ENCODE measurements around the gene PRKCE. TPM values are rescaled to one million over a fixed set of nuclear protein-coding genes. Genes with fewer than 3 reads are reported as not detected.

The PRKCE gene
- total and polyA plus RNA-seq, 2 experiments from 2014 or later: 9.6 to 11.9 TPM

- no peak overlapping the region for H2AFZ ChIP-seq
- H4K20me1 ChIP-seq (ENCODE audit: insufficient read depth, poor library complexity, severe bottlenecking): no peaks in the 10 kb centered on the region
- 77% methylated on average over 4 of the region's 4 CpGs for WGBS (ENCODE audit: low lambda C conversion rate, missing lambda C conversion rate)
- no peaks in the 10 kb centered on the region for H3K27me3 ChIP-seq
- H3K4me1 ChIP-seq (ENCODE audit: insufficient read depth): peaks cover 17% of the 10 kb centered on the region
- H3K27ac ChIP-seq: no peak overlapping the region
- H3K4me2 ChIP-seq: no peak overlapping the region
- TF ChIP-seq CTCF (IDR thresholded peaks at IDR 0.05; ENCODE audit: poor library complexity) (no peak), EZH2phosphoT487 (IDR thresholded peaks at IDR 0.05; ENCODE audit: low read depth, severe bottlenecking, unreplicated experiment) (no peak), EZH2 (IDR thresholded peaks at IDR 0.05; ENCODE audit: borderline replicate concordance) (no peak)
- no peak for DNase-seq (ENCODE audit: low spot score)
- no peaks in the 10 kb centered on the region for H3K9me2 ChIP-seq (replicated peaks; ENCODE audit: insufficient read depth)
- H3K36me3 ChIP-seq (replicated peaks; ENCODE audit: insufficient read depth, low read depth): no peaks in the 10 kb centered on the region
- H3K4me3 ChIP-seq: no peak overlapping the region
- H3K9me3 ChIP-seq (ENCODE audit: low read depth): no peaks in the 10 kb centered on the region
- peaks cover 5% of the 10 kb centered on the region for H3K79me2 ChIP-seq
These were observed 110.2 kb downstream of the PRKCE start for GRCh38 chr2:45761635-45762034.

- Histone ChIP-seq H3K9me3 (ENCODE audit: low read depth) (no peaks in the 10 kb centered on the region), H3K79me2 (peaks cover 3% of the 10 kb centered on the region), H3K36me3 (replicated peaks; ENCODE audit: insufficient read depth, low read depth) (no peaks in the 10 kb centered on the region), H3K9me2 (replicated peaks; ENCODE audit: insufficient read depth) (no peaks in the 10 kb centered on the region), H3K4me1 (ENCODE audit: insufficient read depth) (peaks cover 17% of the 10 kb centered on the region), H4K20me1 (ENCODE audit: insufficient read depth, poor library complexity, severe bottlenecking) (no peaks in the 10 kb centered on the region), H3K27ac (no peak overlapping the region), H3K4me2 (no peak overlapping the region), H2AFZ (no peak overlapping the region), H3K4me3 (no peak overlapping the region), H3K27me3 (no peaks in the 10 kb centered on the region)
- TF ChIP-seq EZH2phosphoT487 (IDR thresholded peaks at IDR 0.05; ENCODE audit: low read depth, severe bottlenecking, unreplicated experiment) (no peak), CTCF (IDR thresholded peaks at IDR 0.05; ENCODE audit: poor library complexity) (no peak), EZH2 (IDR thresholded peaks at IDR 0.05; ENCODE audit: borderline replicate concordance) (no peak)
- 77% methylated on average over 2 of the region's 2 CpGs for WGBS (ENCODE audit: low lambda C conversion rate, missing lambda C conversion rate)
- no peak for DNase-seq (ENCODE audit: low spot score)
These were observed 111.8 kb downstream of the PRKCE start for GRCh38 chr2:45763255-45763654.

- WGBS (ENCODE audit: low lambda C conversion rate, missing lambda C conversion rate): 50% methylated on average over 5 of the region's 5 CpGs
- Histone ChIP-seq H3K9me3 (ENCODE audit: low read depth) (no peaks in the 10 kb centered on the region), H3K27me3 (no peaks in the 10 kb centered on the region), H3K4me1 (ENCODE audit: insufficient read depth) (peaks cover 22% of the 10 kb centered on the region), H4K20me1 (ENCODE audit: insufficient read depth, poor library complexity, severe bottlenecking) (no peaks in the 10 kb centered on the region), H3K27ac (no peak overlapping the region), H3K36me3 (replicated peaks; ENCODE audit: insufficient read depth, low read depth) (no peaks in the 10 kb centered on the region), H3K79me2 (no peaks in the 10 kb centered on the region), H3K4me2 (no peak overlapping the region), H2AFZ (no peak overlapping the region), H3K4me3 (no peak overlapping the region), H3K9me2 (replicated peaks; ENCODE audit: insufficient read depth) (no peaks in the 10 kb centered on the region)
- no peak for TF ChIP-seq CTCF (IDR thresholded peaks at IDR 0.05; ENCODE audit: poor library complexity)
- TF ChIP-seq EZH2phosphoT487 (IDR thresholded peaks at IDR 0.05; ENCODE audit: low read depth, severe bottlenecking, unreplicated experiment): no peak
- no peak for TF ChIP-seq EZH2 (IDR thresholded peaks at IDR 0.05; ENCODE audit: borderline replicate concordance)
- DNase-seq (ENCODE audit: low spot score): no peak
These were observed 112.3 kb downstream of the PRKCE start for GRCh38 chr2:45763797-45764196.
